ENCODE results near the gene RNF145.

DNA sequence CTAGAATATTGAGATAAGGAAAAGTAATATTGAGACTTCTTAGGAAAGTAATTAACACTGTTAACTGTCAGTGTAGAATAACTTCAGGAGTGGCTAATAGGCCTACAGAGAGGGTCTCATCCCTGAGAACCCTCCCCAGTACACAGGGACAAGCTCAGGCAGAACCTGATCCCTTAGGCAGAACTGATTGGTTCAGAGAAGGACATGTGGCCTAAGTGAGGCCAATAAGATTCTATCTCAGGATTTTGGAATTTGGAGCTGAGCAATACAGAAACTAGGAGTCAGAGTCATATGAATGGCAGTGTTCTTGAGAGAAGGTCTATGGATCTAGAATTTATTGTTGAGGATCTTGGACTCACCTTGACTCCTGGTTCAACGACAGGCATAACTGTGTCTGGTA is 42.8 kb upstream of the RNF145 start:
- no peak for TF ChIP-seq FOXJ3 (CRISPR knock-in tag; IDR thresholded peaks at IDR 0.05; ENCODE audit: borderline replicate concordance)
- no peak for TF ChIP-seq ZNF597 (CRISPR knock-in tag; IDR thresholded peaks at IDR 0.05)
- TF ChIP-seq EZH2 (conservative IDR thresholded peaks at IDR 0.05; ENCODE audit: low read depth, low read length): no peak
- TF ChIP-seq EP300 (IDR thresholded peaks at IDR 0.05; ENCODE audit: low read depth in 2 of 2, low read length in 2 of 2): no peak
- TF ChIP-seq EP300 (CRISPR knock-in tag; IDR thresholded peaks at IDR 0.05; ENCODE audit: borderline replicate concordance): no peak
- no peak for TF ChIP-seq GABPA (IDR thresholded peaks at IDR 0.05; ENCODE audit: low read depth, low read length)
- TF ChIP-seq GABPA (CRISPR knock-in tag; IDR thresholded peaks at IDR 0.05; ENCODE audit: low read depth): no peak
- TF ChIP-seq ATRX (CRISPR knock-in tag; IDR thresholded peaks at IDR 0.05; ENCODE audit: borderline replicate concordance): no peak
- no peak for TF ChIP-seq MXD4 (CRISPR knock-in tag; IDR thresholded peaks at IDR 0.05)
- TF ChIP-seq ZNF589 (CRISPR knock-in tag; conservative IDR thresholded peaks at IDR 0.05): no peak
- TF ChIP-seq TEAD2 (CRISPR knock-in tag; IDR thresholded peaks at IDR 0.05): no peak
- no peak for TF ChIP-seq MAZ (IDR thresholded peaks at IDR 0.05; ENCODE audit: borderline replicate concordance, low read depth, low read length)
- TF ChIP-seq MAZ (CRISPR knock-in tag; IDR thresholded peaks at IDR 0.05; ENCODE audit: low read depth): no peak

Data from HepG2 (cell line).